Stimulated activated CD8-positive, alpha-beta memory T cell treated with anti-CD3 and anti-CD28 coated beads, Interleukin-15, amount 100 ng/mL, for 24 hours (primary cell): ENCODE results near the gene MAN1C1.
"Not testable (repeated sequence)": the region's sequence is repeated elsewhere in the genome, so short reads cannot be mapped to it uniquely, and the experiment has no call there.

Source experiments
- DNase-seq: peaks from one replicate; pipeline ENCODE4 v3.0.0-alpha.2; 2020; ENCODE audit warnings: low read depth

Gene MAN1C1

GRCh38 chr1:25657883-25658760 lies 41.5 kb downstream of the MAN1C1 start:
- DNase-seq = no peak

- no peak for DNase-seq
Observed at GRCh38 chr1:25658791-25659431, 42.3 kb downstream of the MAN1C1 start.

DNA sequence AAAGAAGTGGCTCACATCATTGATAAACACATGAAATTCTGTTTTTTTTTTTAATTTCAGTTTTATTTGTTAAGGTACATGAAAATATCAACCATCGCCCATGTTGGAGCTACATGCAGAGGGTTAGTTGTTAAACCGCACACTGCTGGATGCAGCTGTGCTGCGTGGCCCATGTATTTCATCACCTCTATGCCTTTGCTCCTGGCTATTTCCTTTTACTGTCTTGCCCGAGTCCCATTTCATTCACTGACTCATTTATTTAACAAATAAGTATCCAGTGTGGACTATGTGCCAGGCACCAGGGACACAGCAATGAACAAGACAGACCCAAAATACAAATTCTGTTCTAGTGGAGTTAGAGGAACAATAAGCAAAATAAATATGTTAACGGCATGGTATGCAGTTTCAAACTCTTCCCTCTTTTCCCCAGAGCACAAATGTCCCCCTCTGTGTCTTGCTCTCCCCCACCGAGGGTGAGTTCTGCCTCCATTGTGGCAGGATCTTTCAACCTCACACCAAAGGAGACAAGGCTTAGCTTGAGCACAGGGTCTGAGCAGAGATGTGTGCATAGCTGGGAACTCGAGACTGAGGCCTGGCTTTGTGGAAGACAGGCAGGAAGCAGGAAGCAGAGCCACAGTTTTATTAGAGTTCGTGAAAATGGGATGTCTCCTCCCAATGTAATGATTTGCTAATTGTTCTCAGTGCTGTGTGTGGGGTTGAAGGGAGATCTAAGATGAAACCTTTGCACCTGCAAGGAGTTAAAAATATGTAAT lies 44.6 kb downstream of the MAN1C1 start:
- DNase-seq = no peak

- no peak for DNase-seq
Observed at GRCh38 chr1:25662061-25662460, 45.5 kb downstream of the MAN1C1 start.

DNA sequence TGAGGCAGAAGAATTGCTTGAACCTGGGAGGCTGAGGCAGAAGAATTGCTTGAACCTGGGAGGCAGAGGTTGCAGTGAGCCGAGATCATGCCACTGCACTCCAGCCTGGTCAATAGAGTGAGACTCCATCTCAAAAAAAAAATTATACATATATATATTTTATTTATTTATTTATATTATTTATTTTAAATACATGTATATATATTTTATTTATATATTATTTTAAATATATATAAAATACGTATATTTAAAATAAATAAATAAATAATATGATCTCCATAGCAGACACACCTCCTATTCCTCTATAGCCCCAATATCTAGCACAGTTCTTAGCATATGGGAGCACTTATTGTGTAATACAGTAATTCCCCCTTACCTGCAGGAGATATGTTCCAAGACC lies 46.4 kb downstream of the MAN1C1 start:
- DNase-seq = not testable (repeated sequence)

- DNase-seq = no peak
Observed at GRCh38 chr1:25664357-25665199, 48.0 kb downstream of the MAN1C1 start.

GRCh38 chr1:25666460-25666859 lies 49.9 kb downstream of the MAN1C1 start:
- DNase-seq = no peak

- DNase-seq = no peak
Observed at GRCh38 chr1:25668931-25669573, 52.5 kb downstream of the MAN1C1 start.

- DNase-seq = no peak
Observed at GRCh38 chr1:25669781-25670567, 53.4 kb downstream of the MAN1C1 start.

GRCh38 chr1:25671929-25672328 lies 55.3 kb downstream of the MAN1C1 start:
- DNase-seq = no peak

- DNase-seq = no peak
Observed at GRCh38 chr1:25672763-25673409, 56.3 kb downstream of the MAN1C1 start.

- no peak for DNase-seq
Observed at GRCh38 chr1:25673456-25673855, 56.9 kb downstream of the MAN1C1 start.

- DNase-seq = no peak
Observed at GRCh38 chr1:25673962-25674806, 57.6 kb downstream of the MAN1C1 start.

DNA sequence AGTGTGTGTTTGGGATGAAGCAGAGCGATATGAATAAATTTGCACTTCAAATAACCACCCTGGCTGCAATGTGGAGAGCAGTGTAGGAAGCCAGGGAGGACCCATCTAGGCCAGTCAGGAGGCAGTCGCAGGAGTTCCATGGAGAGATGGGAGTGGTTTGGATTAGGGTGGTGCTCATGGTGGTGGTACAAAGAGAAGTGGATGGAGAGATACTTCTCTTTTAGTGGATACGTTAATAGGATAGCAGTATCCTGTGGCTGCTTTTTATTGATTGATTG lies 58.2 kb downstream of the MAN1C1 start:
- DNase-seq = no peak

DNA sequence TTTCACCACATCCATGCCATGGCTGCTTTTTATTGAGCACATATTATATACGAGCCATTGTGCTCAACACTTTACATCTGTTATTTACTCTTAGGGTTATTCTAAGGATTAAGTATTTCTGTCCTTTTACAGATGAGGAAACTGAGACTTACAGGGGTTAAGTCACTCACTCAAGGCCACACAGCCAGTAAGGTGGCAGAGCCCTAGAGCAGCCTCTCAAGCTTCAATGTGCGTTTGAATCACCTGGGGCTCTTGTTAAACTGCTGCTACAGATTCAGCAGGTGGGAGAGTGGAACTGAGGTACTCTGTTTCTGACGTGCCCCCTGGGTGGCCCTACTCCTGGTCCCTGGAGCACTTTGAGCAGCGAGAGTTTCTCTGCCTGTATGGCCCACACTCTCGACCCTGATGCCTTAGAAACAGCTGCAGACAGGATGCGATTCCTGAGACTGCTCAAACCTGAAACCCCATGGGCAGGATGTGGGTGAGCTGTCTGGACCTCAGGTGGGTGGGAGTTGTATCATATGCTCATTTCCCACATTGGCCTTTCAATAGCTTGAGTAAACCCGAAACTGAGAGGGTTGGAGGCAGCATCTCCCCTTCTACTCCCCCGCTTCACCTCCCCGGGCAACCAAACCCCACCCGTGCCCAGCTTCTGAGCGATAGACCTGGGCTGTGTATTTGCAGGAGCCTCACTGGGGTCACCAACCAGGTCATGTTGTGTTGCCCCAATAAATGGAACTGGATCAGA lies 59.3 kb downstream of the MAN1C1 start:
- peak; percentile 27 for DNase-seq

DNA sequence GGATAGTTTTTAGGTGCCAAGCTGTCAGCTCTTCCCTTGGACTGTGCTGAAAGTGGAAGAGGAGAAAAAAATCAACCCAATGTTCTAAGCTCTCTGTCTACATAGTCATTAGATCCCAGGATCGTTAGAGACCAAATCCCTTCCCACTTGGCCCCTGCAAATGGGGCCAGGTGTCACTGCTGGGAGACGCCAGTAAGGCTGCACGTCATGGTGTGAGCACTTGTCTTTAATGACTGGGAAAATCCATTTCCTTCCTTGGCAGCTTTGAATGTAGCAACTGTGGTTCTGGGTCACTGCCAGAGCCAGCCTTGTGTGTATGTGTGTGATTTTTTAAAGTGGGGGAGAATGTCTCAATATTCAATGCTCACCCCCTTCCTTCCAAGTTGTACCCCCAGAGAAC lies 59.9 kb downstream of the MAN1C1 start:
- no peak for DNase-seq

DNA sequence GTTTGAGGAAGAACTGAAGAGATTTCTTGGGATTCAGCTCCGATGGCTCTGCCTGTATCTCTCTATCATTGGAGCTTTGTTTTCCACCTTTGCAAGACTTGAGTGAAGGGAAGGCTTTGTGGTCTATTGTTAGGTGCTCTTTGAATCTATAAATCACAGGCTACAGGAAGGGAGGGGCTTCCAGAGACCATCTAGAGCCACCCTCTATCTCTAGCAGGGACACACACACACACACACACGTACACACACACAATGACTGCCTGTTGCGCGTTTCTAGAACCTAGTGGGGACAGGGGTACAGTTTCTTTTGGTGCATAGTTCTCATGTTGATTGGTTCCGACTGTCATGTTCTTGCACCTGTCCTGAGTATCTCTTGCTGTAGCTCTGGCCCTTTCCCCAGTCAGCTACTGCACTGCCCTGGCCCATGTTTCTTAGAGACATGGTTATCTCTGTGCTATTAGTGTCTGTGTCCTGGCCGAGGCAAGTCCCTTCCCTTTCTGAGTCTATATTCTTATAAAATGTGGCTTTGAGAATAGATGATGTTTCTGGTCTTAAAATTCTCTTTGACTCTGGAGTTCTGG lies 60.7 kb downstream of the MAN1C1 start:
- DNase-seq = no peak

- no peak for DNase-seq
Observed at GRCh38 chr1:25679171-25679570, 62.6 kb downstream of the MAN1C1 start.
